ENCODE data around the gene THBS2.

DNA sequence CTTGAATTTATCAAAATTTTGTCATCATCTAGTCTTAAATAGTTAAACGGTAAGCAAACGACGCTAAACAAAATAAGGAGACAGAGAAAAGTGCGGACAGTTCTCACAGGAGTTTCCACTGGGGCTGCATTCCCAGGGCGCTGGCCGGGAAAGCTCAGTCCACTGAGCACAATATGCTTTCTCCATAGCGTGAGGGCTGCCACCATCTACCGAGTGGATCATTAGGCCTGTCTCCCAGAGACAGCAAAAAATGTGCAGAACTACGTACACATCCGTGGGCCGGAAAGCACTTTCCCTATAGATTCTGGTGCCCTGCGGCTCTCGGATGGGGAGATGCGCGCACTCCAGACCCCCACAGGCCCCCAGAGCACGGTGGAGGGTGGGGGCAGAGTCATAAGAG is 84.9 kb downstream of the THBS2 start:
- no peak for TF ChIP-seq POLR2A (IDR thresholded peaks at IDR 0.05; ENCODE audit: low read depth, low read length)
- no peak for TF ChIP-seq EZH2 (IDR thresholded peaks at IDR 0.05; ENCODE audit: borderline replicate concordance, low read depth, low read length, severe bottlenecking)
